ENCODE data around the gene ATP1A1. TPM values are rescaled to one million over a fixed set of nuclear protein-coding genes. Genes with fewer than 3 reads are reported as not detected.

ATP1A1 gene
- total and polyA plus RNA-seq, 9 of the 15 experiments (the other 6 are each of a cell fraction or from before 2014, with no cell fraction given) = 99.3 to 513 (median 234) TPM

GRCh38 chr1:116409751-116410191 lies 36.7 kb downstream of the ATP1A1 start (continued):
- TF ChIP-seq E2F8 (IDR thresholded peaks at IDR 0.05; ENCODE audit: low read depth, partially characterized antibody) (no peak), NKRF (IDR thresholded peaks at IDR 0.05; ENCODE audit: borderline replicate concordance) (no peak), SPI1 (IDR thresholded peaks at IDR 0.05; ENCODE audit: borderline replicate concordance, low read depth, low read length) (peak; percentile 74; the same call in 1 of the 2 replicates), ZNF134 (CRISPR knock-in tag; conservative IDR thresholded peaks at IDR 0.05) (no peak), DACH1 (IDR thresholded peaks at IDR 0.05; ENCODE audit: partially characterized antibody) (peak; percentile 34), NFIC (IDR thresholded peaks at IDR 0.05) (no peak), DPF2 (IDR thresholded peaks at IDR 0.05) (no peak), ZNF197 (CRISPR knock-in tag; IDR thresholded peaks at IDR 0.05; ENCODE audit: low read depth) (no peak), POLR2AphosphoS5 (IDR thresholded peaks at IDR 0.05; ENCODE audit: control insufficient read depth, insufficient read depth, low read depth, low read length) (no peak), RERE (CRISPR knock-in tag; IDR thresholded peaks at IDR 0.05; ENCODE audit: borderline replicate concordance) (no peak), ZNF184 (CRISPR knock-in tag; IDR thresholded peaks at IDR 0.05) (no peak), JUN (IDR thresholded peaks at IDR 0.05; ENCODE audit: borderline replicate concordance, low read depth, low read length) (peak; percentile 61; the same call in 1 of the 2 replicates), JUN (CRISPR knock-in tag; IDR thresholded peaks at IDR 0.05; ENCODE audit: borderline replicate concordance) (no peak), ZNF77 (CRISPR knock-in tag; IDR thresholded peaks at IDR 0.05) (no peak), ZNF280B (CRISPR knock-in tag; IDR thresholded peaks at IDR 0.05) (no peak), ZNF511 (CRISPR knock-in tag; IDR thresholded peaks at IDR 0.05) (no peak)
